Neural cell (in vitro differentiated cells): ENCODE data around the gene ITPR2. TPM values are rescaled to one million over a fixed set of nuclear protein-coding genes. Genes with fewer than 3 reads are reported as not detected.

ENCODE experiments used
- H2AFZ ChIP-seq: fragments of 200-600, 300-800 bp; sonication (generic), shearing (Covaris generic); 2 replicates; pipeline ENCODE4 v1.6.0; 2014; ENCODE audit warnings: low read depth, mild to moderate bottlenecking, antibody characterized with exemption, low read length, moderate library complexity
- H3F3A ChIP-seq: fragments of 200-600 bp; shearing (Covaris generic); 2 replicates; pipeline ENCODE4 v1.6.1; 2016; ENCODE audit warnings: mild to moderate bottlenecking, moderate library complexity, mixed read lengths, antibody characterized with exemption, low read length; ENCODE audit not compliant: insufficient read depth, poor library complexity, severe bottlenecking
- H3K27ac ChIP-seq: fragments of 200-600, 300-800 bp; sonication (generic), shearing (Covaris generic); 2 replicates; pipeline ENCODE4 v1.5.1; 2014; ENCODE audit warnings: mild to moderate bottlenecking, low read length, moderate library complexity
- H3K27me3 ChIP-seq: fragments of 300-800, 200-600 bp; sonication (generic), shearing (Covaris generic); 2 replicates; pipeline ENCODE4 v1.6.0; 2014; ENCODE audit warnings: mild to moderate bottlenecking, low read depth, low read length, moderate library complexity; ENCODE audit not compliant: insufficient read depth
- H3K36me3 ChIP-seq: fragments of 300-800, 200-600 bp; sonication (generic), shearing (Covaris generic); 2 replicates; pipeline ENCODE4 v1.5.1; 2014; ENCODE audit warnings: mild to moderate bottlenecking, antibody characterized with exemption, low read length, moderate library complexity; ENCODE audit not compliant: insufficient read depth
- H3K4me2 ChIP-seq: fragments of 300-800, 200-600 bp; sonication (generic), shearing (Covaris generic); 2 replicates; pipeline ENCODE4 v1.6.0; 2014; ENCODE audit warnings: mild to moderate bottlenecking, low read length
- H3K4me3 ChIP-seq: fragments of 300-800, 200-600 bp; sonication (generic), shearing (Covaris generic); 2 replicates; pipeline ENCODE4 v1.5.1; 2014; ENCODE audit warnings: mild to moderate bottlenecking, low read length, moderate library complexity
- H3K79me2 ChIP-seq: fragments of 200-600 bp; shearing (Covaris generic); replicated peaks from 2 replicates; pipeline ENCODE4 v1.6.0; 2014; ENCODE audit warnings: mild to moderate bottlenecking, low read length, moderate library complexity; ENCODE audit not compliant: insufficient read depth
- H3K9ac ChIP-seq: fragments of 300-800, 200-600 bp; sonication (generic), shearing (Covaris generic); 2 replicates; pipeline ENCODE4 v1.6.1; 2016; ENCODE audit warnings: mild to moderate bottlenecking, low read length, mixed read lengths
- H3K9me2 ChIP-seq: fragments of 200-600 bp; shearing (Covaris generic); 2 replicates; pipeline ENCODE4 v1.6.1; 2016; ENCODE audit warnings: mild to moderate bottlenecking, low read length, mixed read lengths; ENCODE audit not compliant: insufficient read depth
- H3K9me3 ChIP-seq: fragments of 200-600, 300-800 bp; sonication (generic), shearing (Covaris generic); 2 replicates; pipeline ENCODE4 v1.6.1; 2016; ENCODE audit warnings: mild to moderate bottlenecking, mixed run types, low read length, moderate library complexity, mixed read lengths
- H4K20me1 ChIP-seq: fragments of 200-600 bp; shearing (Covaris generic); 2 replicates; pipeline ENCODE4 v1.6.1; 2016; ENCODE audit warnings: mild to moderate bottlenecking, mixed run types; ENCODE audit not compliant: insufficient read depth
- CTCF ChIP-seq: fragments of 450-650 bp; IDR thresholded peaks from 2 replicates; pipeline ENCODE4 v1.5.1; 2014; ENCODE audit warnings: antibody characterized with exemption, mild to moderate bottlenecking, moderate library complexity; ENCODE audit not compliant: poor library complexity, severe bottlenecking
- EP300 ChIP-seq: fragments of 450-650 bp; conservative IDR thresholded peaks from 2 replicates; pipeline ENCODE4 v1.6.1; 2014; ENCODE audit warnings: antibody characterized with exemption, mild to moderate bottlenecking, moderate library complexity; ENCODE audit not compliant: poor library complexity, severe bottlenecking
- EZH2 ChIP-seq: fragments of 200-600, 300-800 bp; shearing (Covaris generic), sonication (generic); IDR thresholded peaks from 2 replicates; pipeline ENCODE4 v1.6.1; 2014; ENCODE audit warnings: antibody characterized with exemption, low read length, borderline replicate concordance, mild to moderate bottlenecking; ENCODE audit not compliant: insufficient read depth, poor library complexity, severe bottlenecking
- MXI1 ChIP-seq: fragments of 450-650 bp; conservative IDR thresholded peaks from 2 replicates; pipeline ENCODE4 v1.6.1; 2014; ENCODE audit warnings: antibody characterized with exemption, mild to moderate bottlenecking; ENCODE audit not compliant: poor library complexity, severe bottlenecking
- POLR2AphosphoS5 ChIP-seq: IDR thresholded peaks from 2 replicates; pipeline ENCODE4 v1.6.1; 2012
- RAD21 ChIP-seq: fragments of 450-650 bp; conservative IDR thresholded peaks from 2 replicates; pipeline ENCODE4 v1.6.1; 2014; ENCODE audit warnings: antibody characterized with exemption, mild to moderate bottlenecking, moderate library complexity
- REST ChIP-seq: IDR thresholded peaks from 2 replicates; pipeline ENCODE4 v1.6.1; 2012; ENCODE audit warnings: borderline replicate concordance
- SMC3 ChIP-seq: fragments of 450-650 bp; conservative IDR thresholded peaks from 2 replicates; pipeline ENCODE4 v1.6.1; 2014; ENCODE audit warnings: antibody characterized with exemption, mild to moderate bottlenecking, moderate library complexity; ENCODE audit not compliant: poor library complexity
- TAF1 ChIP-seq: IDR thresholded peaks from 2 replicates; pipeline ENCODE4 v1.6.1; 2012; ENCODE audit warnings: low read depth
- polyA plus RNA-seq: library from polyadenylated mRNA; depleted of rRNA; stranded (reverse); fragments of >200 nt; gene quantifications from 2 replicates; pipeline ENCODE4 v1.2.3, GENCODE V29; 2014

The ITPR2 gene
- polyA plus RNA-seq, 1 donor from 2014 or later: 2.0 TPM

- no peaks in the 10 kb centered on the region for H4K20me1 ChIP-seq
- H2AFZ ChIP-seq: no peak overlapping the region
- no peak overlapping the region for H3K9ac ChIP-seq
- no peaks in the 10 kb centered on the region for H3K79me2 ChIP-seq
- no peak overlapping the region for H3K27ac ChIP-seq
- TF ChIP-seq EZH2 (no peak), TAF1 (no peak), MXI1 (no peak), RAD21 (no peak), EP300 (no peak), REST (no peak), CTCF (no peak), SMC3 (no peak), POLR2AphosphoS5 (no peak)
- no peaks in the 10 kb centered on the region for H3K9me2 ChIP-seq
- no peaks in the 10 kb centered on the region for H3F3A ChIP-seq
- H3K9me3 ChIP-seq: no peaks in the 10 kb centered on the region
- H3K27me3 ChIP-seq: no peaks in the 10 kb centered on the region
- H3K36me3 ChIP-seq: no peaks in the 10 kb centered on the region
- no peak overlapping the region for H3K4me2 ChIP-seq
- no peak overlapping the region for H3K4me3 ChIP-seq
Observed at GRCh38 chr12:26609986-26610385, 223.0 kb downstream of the ITPR2 start.

DNA sequence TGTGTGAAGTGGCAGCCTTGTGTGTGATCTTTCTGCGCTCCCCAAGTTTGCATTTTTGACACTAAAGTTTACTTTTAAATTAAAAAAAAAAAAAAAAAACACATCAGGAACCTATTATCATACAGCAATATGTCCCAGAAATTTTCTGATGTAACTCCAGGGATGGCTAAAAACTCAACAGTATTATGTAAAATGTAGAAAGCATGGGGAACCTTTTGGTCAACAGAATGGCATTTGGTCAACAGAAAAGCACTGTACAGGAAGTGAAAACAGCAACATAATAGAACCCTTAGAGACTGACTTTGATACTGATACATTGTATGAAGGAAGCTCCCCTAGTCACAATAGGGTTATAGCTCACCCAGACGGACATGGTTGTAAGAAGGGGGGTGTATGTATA, 224.3 kb downstream of the ITPR2 start:
- H3K9ac ChIP-seq: no peak overlapping the region
- no peaks in the 10 kb centered on the region for H3F3A ChIP-seq
- H3K9me2 ChIP-seq: no peaks in the 10 kb centered on the region
- no peaks in the 10 kb centered on the region for H3K27me3 ChIP-seq
- H2AFZ ChIP-seq: no peak overlapping the region
- no peaks in the 10 kb centered on the region for H3K79me2 ChIP-seq
- no peak overlapping the region for H3K4me3 ChIP-seq
- H3K27ac ChIP-seq: no peak overlapping the region
- TF ChIP-seq TAF1 (no peak), MXI1 (no peak), RAD21 (no peak), REST (no peak), SMC3 (no peak), EZH2 (no peak), EP300 (no peak), POLR2AphosphoS5 (no peak), CTCF (no peak)
- H3K4me2 ChIP-seq: no peak overlapping the region
- H4K20me1 ChIP-seq: no peaks in the 10 kb centered on the region
- H3K9me3 ChIP-seq: no peaks in the 10 kb centered on the region
- H3K36me3 ChIP-seq: no peaks in the 10 kb centered on the region
